B cell (primary cell): ENCODE data around the gene DNAAF5.

Experiments used
- CTCF ChIP-seq: fragments of 200-600 bp; IDR thresholded peaks from one replicate; pipeline ENCODE4 v1.8.0; 2022; ENCODE audit warnings: antibody characterized with exemption, mild to moderate bottlenecking
- EZH2 ChIP-seq: IDR thresholded peaks from 2 replicates; pipeline ENCODE4 v1.6.1; 2012; ENCODE audit warnings: borderline replicate concordance, low read depth, mild to moderate bottlenecking, moderate library complexity, low read length; ENCODE audit not compliant: insufficient read depth, poor library complexity, severe bottlenecking

GRCh38 chr7:744854-745430, 18.4 kb downstream of the DNAAF5 start:
- TF ChIP-seq EZH2 = no peak
- TF ChIP-seq CTCF = no peak
